Spleen (tissue), 11 donors: Measurements from ENCODE around the gene ACVR2B. TPM values are rescaled to one million over a fixed set of nuclear protein-coding genes. Genes with fewer than 3 reads are reported as not detected.

Experiments
- DNase-seq: peaks from one replicate; pipeline ENCODE4 v3.0.0-alpha.2; 2020
- H3K27ac ChIP-seq, 8 donors: fragments of 200-600 bp; sonication (generic) in 7 of 8; 1 replicate in 4 of 8; 2 replicates in 4 of 8; pipeline versions ENCODE4 v1.5.0 to v1.8.0; 2016 to 2021; ENCODE audit warnings: inconsistent platforms in 4 of 8, mild to moderate bottlenecking in 4 of 8, moderate library complexity in 1 of 8
- H3K27me3 ChIP-seq, 7 donors: fragments of 200-600 bp; sonication (generic) in 6 of 7; replicated peaks in 1 of 7; 1 replicate in 4 of 7; 2 replicates in 3 of 7; pipeline versions ENCODE4 v1.5.0 to v1.8.0; 2016 to 2021; ENCODE audit warnings: inconsistent platforms in 3 of 7, mild to moderate bottlenecking in 1 of 7
- H3K36me3 ChIP-seq, 6 donors: fragments of 200-600 bp; sonication (generic) in 5 of 6; 1 replicate in 4 of 6; 2 replicates in 2 of 6; pipeline versions ENCODE4 v1.5.0 to v1.8.0; 2016 to 2021; ENCODE audit warnings: inconsistent platforms in 2 of 6
- H3K4me1 ChIP-seq, 6 donors: fragments of 200-600 bp; sonication (generic) in 5 of 6; 1 replicate in 3 of 6; 2 replicates in 3 of 6; pipeline versions ENCODE4 v1.5.0 to v1.8.0; 2016 to 2021; ENCODE audit warnings: inconsistent platforms in 3 of 6
- H3K4me3 ChIP-seq, 8 donors: fragments of 200-600 bp; sonication (generic) in 7 of 8; 1 replicate in 4 of 8; 2 replicates in 4 of 8; pipeline versions ENCODE4 v1.5.0 to v1.8.0; 2016 to 2021; ENCODE audit warnings: inconsistent platforms in 4 of 8, mild to moderate bottlenecking in 4 of 8, moderate library complexity in 2 of 8
- H3K9me3 ChIP-seq, 8 donors: fragments of 200-600 bp; sonication (generic) in 7 of 8; 1 replicate in 4 of 8; 2 replicates in 4 of 8; pipeline versions ENCODE4 v1.5.0 to v1.8.0; 2016 to 2021; ENCODE audit warnings: inconsistent platforms in 4 of 8
- POLR2A ChIP-seq, 3 donors: fragments of 450-650 bp; IDR thresholded peaks; one replicate each; pipeline ENCODE4 v1.5.1; 2017; ENCODE audit warnings: antibody characterized with exemption in 3 of 3, mild to moderate bottlenecking in 1 of 3
- POLR2AphosphoS5 ChIP-seq, 3 donors: sonication (generic); formaldehyde crosslinking; IDR thresholded peaks; one replicate each; pipeline ENCODE4 v1.5.1; 2017; ENCODE audit warnings: antibody characterized with exemption in 3 of 3
- WGBS, 5 donors: extraction: QIAGEN DNeasy Blood & Tissue Kit in 3 of 5; methylation state at CpG; one replicate each; pipeline versions ENCODE4 v1.1.5 to v1.1.7; 2013 to 2018; 5-methylcytosine and 5-hydroxymethylcytosine counted together
- intact Hi-C: fragments of 100-400 bp; cut with DNase I; formaldehyde crosslinking; loops from one replicate; pipeline ENCODE4 v1.15.0; 2023; ENCODE audit warnings: low total_unique reads
- polyA plus RNA-seq, 3 donors: library from polyadenylated mRNA; stranded (reverse); fragments of 200-250 nt; gene quantifications; one replicate each; pipeline ENCODE4 v1.2.1, GENCODE V29; 2013
- total RNA-seq, 7 donors: library from RNA; depleted of rRNA in 3 of 7; stranded (reverse); fragments of >200 nt in 3 of 7; fragmentation: NEBNext Ultra II Directional in 4 of 7; extraction: Animal tissue kit (Norgen Biotek cat#: 25700) in 4 of 7; gene quantifications; one replicate each; pipeline versions ENCODE4 v1.1.0 to v1.2.1, GENCODE V29; 2016 to 2021
- TF ChIP-seq, protein P1 (sequence below), 11 experiments: fragments of 200-600 bp in 7 of 11; fragments of 450-650 bp in 4 of 11; sonication (generic) in 4 of 11; IDR thresholded peaks in 8 of 11; conservative IDR thresholded peaks in 3 of 11; 1 replicate in 7 of 11; 2 replicates in 4 of 11; pipeline versions ENCODE4 v1.4.0 to v1.8.0; 2016 to 2021; ENCODE audit warnings: antibody characterized with exemption in 11 of 11, inconsistent platforms in 4 of 11, mild to moderate bottlenecking in 1 of 11
- donor health status: healthy with polysubstance abuse.
- donor health status: DM: no; HTN: no; CAD: no; lungs with moderate emphysema.
- donor health status: DM: no; HTN: no; CAD: no.
- donor health status: Bipolar disorder and iron deficiency.
- donor health status: healthy.
- donor health status: DM: no; HTN: no; CAD: no.
- donor health status: DM: yes; HTN: yes; CAD: no.

ACVR2B gene
- total and polyA plus RNA-seq, 10 donors = 0.28 to 8.4 (median 4.8) TPM

GRCh38 chr3:38460377-38461270 lies 6.9 kb downstream of the ACVR2B start:
- DNase-seq = no peak
- H3K9me3 ChIP-seq = no peaks in the 10 kb centered on the region
- TF ChIP-seq POLR2AphosphoS5 (IDR thresholded peaks at IDR 0.05) = no peak
- no peak for TF ChIP-seq POLR2A (IDR thresholded peaks at IDR 0.05)
- TF ChIP-seq, protein P1, sequence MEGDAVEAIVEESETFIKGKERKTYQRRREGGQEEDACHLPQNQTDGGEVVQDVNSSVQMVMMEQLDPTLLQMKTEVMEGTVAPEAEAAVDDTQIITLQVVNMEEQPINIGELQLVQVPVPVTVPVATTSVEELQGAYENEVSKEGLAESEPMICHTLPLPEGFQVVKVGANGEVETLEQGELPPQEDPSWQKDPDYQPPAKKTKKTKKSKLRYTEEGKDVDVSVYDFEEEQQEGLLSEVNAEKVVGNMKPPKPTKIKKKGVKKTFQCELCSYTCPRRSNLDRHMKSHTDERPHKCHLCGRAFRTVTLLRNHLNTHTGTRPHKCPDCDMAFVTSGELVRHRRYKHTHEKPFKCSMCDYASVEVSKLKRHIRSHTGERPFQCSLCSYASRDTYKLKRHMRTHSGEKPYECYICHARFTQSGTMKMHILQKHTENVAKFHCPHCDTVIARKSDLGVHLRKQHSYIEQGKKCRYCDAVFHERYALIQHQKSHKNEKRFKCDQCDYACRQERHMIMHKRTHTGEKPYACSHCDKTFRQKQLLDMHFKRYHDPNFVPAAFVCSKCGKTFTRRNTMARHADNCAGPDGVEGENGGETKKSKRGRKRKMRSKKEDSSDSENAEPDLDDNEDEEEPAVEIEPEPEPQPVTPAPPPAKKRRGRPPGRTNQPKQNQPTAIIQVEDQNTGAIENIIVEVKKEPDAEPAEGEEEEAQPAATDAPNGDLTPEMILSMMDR (IDR thresholded peaks at IDR 0.05 in 8 of 11, conservative IDR thresholded peaks at IDR 0.05 in 3 of 11) = no peak
- intact Hi-C loops = no loop called here
- no peaks in the 10 kb centered on the region for H3K36me3 ChIP-seq
- H3K4me1 ChIP-seq = peaks cover 12 to 51% (median 32%) of the 10 kb centered on the region in 6 donors
- H3K27ac ChIP-seq = no peak overlapping the region
- H3K4me3 ChIP-seq = no peak overlapping the region
- WGBS, 5 donors = 73 to 86% (median 84%) methylated on average over 12 of the region's 12 CpGs
- H3K27me3 ChIP-seq = peaks cover 0 to 6% (median 0%) of the 10 kb centered on the region in 7 donors

- no peak for DNase-seq
- Histone ChIP-seq H3K9me3 (peaks cover 0 to 24% (median 21%) of the 10 kb centered on the region in 8 donors), H3K27ac (no peak overlapping the region), H3K27me3 (no peaks in the 10 kb centered on the region), H3K36me3 (no peaks in the 10 kb centered on the region), H3K4me3 (no peak overlapping the region), H3K4me1 (peaks cover 0 to 5% (median 0%) of the 10 kb centered on the region in 6 donors)
- WGBS, 5 donors = 92 to 97% (median 93%) methylated on average over 1 of the region's 1 CpG
- TF ChIP-seq POLR2A (IDR thresholded peaks at IDR 0.05) (no peak), POLR2AphosphoS5 (IDR thresholded peaks at IDR 0.05) (no peak)
- TF ChIP-seq, protein P1 (IDR thresholded peaks at IDR 0.05 in 8 of 11, conservative IDR thresholded peaks at IDR 0.05 in 3 of 11) = no peak
- intact Hi-C loops = no loop called here
Measured at GRCh38 chr3:38465588-38466154, 12.0 kb downstream of the ACVR2B start.

DNA sequence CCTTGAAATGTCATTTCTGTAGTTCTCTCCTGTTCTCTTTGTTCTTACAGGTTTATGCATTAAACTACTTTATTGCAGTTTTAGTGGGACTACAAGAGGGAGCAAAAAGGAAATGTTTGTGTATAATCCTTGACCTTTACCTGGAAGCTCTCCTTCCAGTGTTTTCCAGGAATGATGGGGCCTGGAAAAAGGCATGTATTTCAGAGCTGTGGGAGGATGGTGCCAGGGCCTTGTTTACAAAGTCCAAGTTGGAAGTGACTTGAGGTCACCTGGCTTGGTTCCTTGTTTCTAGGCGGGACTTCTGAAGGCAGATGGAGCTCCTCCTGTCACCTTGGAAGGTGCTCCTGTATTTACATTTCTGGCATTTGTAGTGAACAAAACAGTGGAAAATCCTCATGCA lies 15.1 kb downstream of the ACVR2B start:
- H3K9me3 ChIP-seq = peaks cover 0 to 25% (median 21%) of the 10 kb centered on the region in 8 donors
- WGBS, 5 donors = 89 to 100% (median 96%) methylated on average over 1 of the region's 1 CpG
- H3K4me3 ChIP-seq = no peak overlapping the region
- DNase-seq = no peak
- H3K4me1 ChIP-seq = peaks cover 0 to 3% (median 0%) of the 10 kb centered on the region in 6 donors
- TF ChIP-seq POLR2AphosphoS5 (IDR thresholded peaks at IDR 0.05) (no peak), POLR2A (IDR thresholded peaks at IDR 0.05) (no peak)
- TF ChIP-seq, protein P1 (IDR thresholded peaks at IDR 0.05 in 8 of 11, conservative IDR thresholded peaks at IDR 0.05 in 3 of 11) = no peak
- no peaks in the 10 kb centered on the region for H3K27me3 ChIP-seq
- intact Hi-C loops = no loop called here
- no peaks in the 10 kb centered on the region for H3K36me3 ChIP-seq
- no peak overlapping the region for H3K27ac ChIP-seq

- Histone ChIP-seq H3K4me3 (no peak overlapping the region), H3K27ac (no peak overlapping the region), H3K9me3 (peaks cover 0 to 25% (median 21%) of the 10 kb centered on the region in 8 donors), H3K27me3 (no peaks in the 10 kb centered on the region), H3K36me3 (no peaks in the 10 kb centered on the region), H3K4me1 (peaks cover 0 to 3% (median 0%) of the 10 kb centered on the region in 6 donors)
- DNase-seq = no peak
- intact Hi-C loops = no loop called here
- TF ChIP-seq POLR2A (IDR thresholded peaks at IDR 0.05) = no peak
- TF ChIP-seq, protein P1 (IDR thresholded peaks at IDR 0.05 in 8 of 11, conservative IDR thresholded peaks at IDR 0.05 in 3 of 11) = no peak
- TF ChIP-seq POLR2AphosphoS5 (IDR thresholded peaks at IDR 0.05) = no peak
- WGBS, 5 donors = 74 to 98% (median 89%) methylated on average over 1 of the region's 1 CpG
Measured at GRCh38 chr3:38469852-38470251, 16.2 kb downstream of the ACVR2B start.
